GM21390 (cell line): ENCODE results near the gene ZNF512.
A peak's percentile ranks its signal among the peaks of the same experiment; 100 is the strongest.
"Not testable (repeated sequence)": the region's sequence is repeated elsewhere in the genome, so short reads cannot be mapped to it uniquely, and the experiment has no call there.

Experiments
- ATAC-seq: cut with Tn5 transposase; IDR thresholded peaks from one replicate; pipeline ENCODE4 v1.9.1; 2021; ENCODE audit not compliant: unreplicated experiment

Gene ZNF512

GRCh38 chr2:27582129-27582694 is 630 bp upstream of the ZNF512 start:
- no peak for ATAC-seq

- ATAC-seq, result no peak
Measured at GRCh38 chr2:27583390-27583915, 611 bp downstream of the ZNF512 start.

- ATAC-seq, result no peak
Measured at GRCh38 chr2:27584597-27584996, 1.8 kb downstream of the ZNF512 start.

GRCh38 chr2:27587025-27587424 is 4.2 kb downstream of the ZNF512 start:
- no peak for ATAC-seq

GRCh38 chr2:27588308-27588707 is 5.5 kb downstream of the ZNF512 start:
- no peak for ATAC-seq

- no peak for ATAC-seq
Measured at GRCh38 chr2:27591745-27592144, 8.9 kb downstream of the ZNF512 start.

- ATAC-seq, result no peak
Measured at GRCh38 chr2:27593240-27593639, 10.4 kb downstream of the ZNF512 start.

GRCh38 chr2:27594020-27594703 is 11.3 kb downstream of the ZNF512 start:
- ATAC-seq, result not testable (repeated sequence)

- ATAC-seq, result not testable (repeated sequence)
Measured at GRCh38 chr2:27595412-27595811, 12.6 kb downstream of the ZNF512 start.

- ATAC-seq, result no peak
Measured at GRCh38 chr2:27596627-27597026, 13.8 kb downstream of the ZNF512 start.

GRCh38 chr2:27606611-27607010 is 23.8 kb downstream of the ZNF512 start:
- ATAC-seq, result no peak

- ATAC-seq, result no peak
Measured at GRCh38 chr2:27613985-27614384, 31.1 kb downstream of the ZNF512 start.

GRCh38 chr2:27615316-27615715 is 32.5 kb downstream of the ZNF512 start:
- ATAC-seq, result no peak

- no peak for ATAC-seq
Measured at GRCh38 chr2:27621524-27621923, 38.7 kb downstream of the ZNF512 start.

GRCh38 chr2:27622921-27623384 is 40.1 kb downstream of the ZNF512 start:
- ATAC-seq, result no peak

- ATAC-seq, result no peak
Measured at GRCh38 chr2:27624943-27625342, 42.1 kb downstream of the ZNF512 start.

GRCh38 chr2:27626323-27626722 is 43.5 kb downstream of the ZNF512 start:
- not testable (repeated sequence) for ATAC-seq

- not testable (repeated sequence) for ATAC-seq
Measured at GRCh38 chr2:27626921-27627320, 44.1 kb downstream of the ZNF512 start.

- ATAC-seq, result peak; percentile 38
Measured at GRCh38 chr2:27627963-27628766, 45.3 kb downstream of the ZNF512 start.

- ATAC-seq, result peak; percentile 96
Measured at GRCh38 chr2:27628767-27629709, 46.2 kb downstream of the ZNF512 start, which contains the start of the genes CCDC121 and GPN1. TSS of gene CCDC121 (minus strand) at chr2:27629012. CDS start at chr2:27627799, 1,213 bp downstream. TSS of gene GPN1 (plus strand) at chr2:27629050. CDS start at chr2:27629059, 9 bp downstream.
